Prostate gland (tissue), 2 donors: ENCODE results near the gene P2RY8. TPM values are rescaled to one million over a fixed set of nuclear protein-coding genes. Genes with fewer than 3 reads are reported as not detected.

ENCODE experiments used
- DNase-seq: peaks from one replicate; pipeline ENCODE4 v3.0.0-alpha.2; 2019; ENCODE audit warnings: low spot score
- H3K27ac ChIP-seq, 2 donors: fragments of 200-600 bp; sonication (generic); 2 replicates each; pipeline ENCODE4 v1.5.1; 2017 to 2019
- H3K27me3 ChIP-seq: fragments of 200-600 bp; sonication (generic); replicated peaks from 2 replicates; pipeline ENCODE4 v1.5.1; 2019; ENCODE audit not compliant: insufficient read depth
- H3K36me3 ChIP-seq, 2 donors: fragments of 200-600 bp; sonication (generic); 1 replicate in 1 of 2; 2 replicates in 1 of 2; pipeline versions ENCODE4 v1.5.1 to v1.8.1; 2017 to 2019
- H3K4me1 ChIP-seq: fragments of 200-600 bp; sonication (generic); replicated peaks from 2 replicates; pipeline ENCODE4 v1.5.1; 2019
- H3K4me3 ChIP-seq, 2 donors: fragments of 200-600 bp; sonication (generic); 2 replicates each; pipeline ENCODE4 v1.5.1; 2017 to 2019
- H3K9me3 ChIP-seq: fragments of 200-600 bp; sonication (generic); 2 replicates; pipeline ENCODE4 v1.5.1; 2017
- CTCF ChIP-seq, 4 experiments: fragments of 200-600 bp in 2 of 4; fragments of 450-650 bp in 2 of 4; sonication (generic) in 2 of 4; IDR thresholded peaks; 1 replicate in 3 of 4; 2 replicates in 1 of 4; pipeline ENCODE4 v1.5.1; 2016 to 2019; ENCODE audit warnings: antibody characterized with exemption in 4 of 4, mild to moderate bottlenecking in 2 of 4, moderate library complexity in 2 of 4
- POLR2A ChIP-seq: fragments of 450-650 bp; IDR thresholded peaks from one replicate; pipeline ENCODE4 v1.6.1; 2016; ENCODE audit warnings: antibody characterized with exemption, mild to moderate bottlenecking
- POLR2AphosphoS5 ChIP-seq: sonication (generic); formaldehyde crosslinking; IDR thresholded peaks from one replicate; pipeline ENCODE4 v1.6.1; 2017; ENCODE audit warnings: antibody characterized with exemption
- WGBS: methylation state at CpG from one replicate; pipeline ENCODE4 v1.1.5; 2018; 5-methylcytosine and 5-hydroxymethylcytosine counted together
- intact Hi-C: fragments of 100-400 bp; cut with DNase I; formaldehyde crosslinking; loops from one replicate; pipeline ENCODE4 v1.14.2; 2022
- total RNA-seq, 2 donors: library from RNA; depleted of rRNA; stranded (reverse); fragments of >200 nt; gene quantifications; one replicate each; pipeline ENCODE4 v1.1.0, GENCODE V29; 2016

P2RY8 gene
- total RNA-seq, 2 donors from 2014 or later = 0.59 to 1.8 TPM

DNA sequence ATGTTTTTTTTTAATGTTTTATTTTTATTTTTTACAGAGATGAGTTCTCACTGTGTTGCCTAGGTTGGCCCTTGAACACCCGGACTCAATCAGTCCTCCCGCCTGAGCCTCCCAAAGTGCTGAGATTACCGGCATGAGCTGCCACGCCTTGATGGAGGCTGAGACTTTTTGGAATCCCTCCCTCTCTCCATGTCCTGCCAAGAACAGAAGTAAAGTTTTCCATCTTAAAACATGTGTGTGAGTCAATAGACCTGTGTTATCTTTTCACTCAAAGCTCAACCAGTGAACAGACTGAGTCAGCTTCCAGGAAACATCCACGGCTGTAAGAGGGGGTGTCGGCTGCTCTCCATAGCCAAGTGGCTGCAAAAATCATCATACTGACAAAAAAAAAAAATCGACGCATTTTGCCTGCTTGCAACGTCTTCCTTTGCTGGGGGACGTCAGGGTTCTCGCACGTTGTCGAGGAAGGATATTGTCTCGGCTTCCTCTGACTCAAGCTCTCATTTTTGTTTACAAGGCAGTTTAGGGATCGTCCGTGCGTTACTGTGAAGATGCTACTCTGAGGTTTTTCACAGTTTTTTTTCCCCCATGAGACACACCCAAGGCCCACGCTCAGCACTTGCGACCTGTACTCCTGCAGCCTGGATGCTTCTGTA is 74.3 kb downstream of the P2RY8 start:
- 49% methylated on average over 19 of the region's 19 CpGs for WGBS
- no peaks in the 10 kb centered on the region for H3K36me3 ChIP-seq
- no peak for TF ChIP-seq POLR2A
- TF ChIP-seq POLR2AphosphoS5 = no peak
- no peak for TF ChIP-seq CTCF (IDR thresholded peaks at IDR 0.05)
- no peak for DNase-seq
- H3K27ac ChIP-seq = no peak overlapping the region
- intact Hi-C loops = no loop called here
- no peak overlapping the region for H3K4me3 ChIP-seq
- H3K4me1 ChIP-seq = no peaks in the 10 kb centered on the region
- H3K9me3 ChIP-seq = no peaks in the 10 kb centered on the region
- no peaks in the 10 kb centered on the region for H3K27me3 ChIP-seq

- no peak overlapping the region for H3K27ac ChIP-seq
- H3K4me3 ChIP-seq = no peak overlapping the region
- no peaks in the 10 kb centered on the region for H3K4me1 ChIP-seq
- intact Hi-C loops = no loop called here
- H3K27me3 ChIP-seq = no peaks in the 10 kb centered on the region
- no peaks in the 10 kb centered on the region for H3K9me3 ChIP-seq
- DNase-seq = no peak
- TF ChIP-seq POLR2A (no peak), CTCF (IDR thresholded peaks at IDR 0.05) (no peak), POLR2AphosphoS5 (no peak)
- no peaks in the 10 kb centered on the region for H3K36me3 ChIP-seq
Measured at GRCh38 chrX:1462110-1462509, 74.9 kb downstream of the P2RY8 start.

- DNase-seq = no peak
- Histone ChIP-seq H3K9me3 (no peaks in the 10 kb centered on the region), H3K27ac (no peak overlapping the region), H3K4me3 (no peak overlapping the region), H3K4me1 (peaks cover 9% of the 10 kb centered on the region), H3K27me3 (no peaks in the 10 kb centered on the region), H3K36me3 (no peaks in the 10 kb centered on the region)
- intact Hi-C loops = loop anchor here (10.0 kb wide), 1 partner anchor 1169 kb away; no protein-coding TSS in a partner anchor
- WGBS = 80% methylated on average over 3 of the region's 3 CpGs
- TF ChIP-seq CTCF (IDR thresholded peaks at IDR 0.05) (no peak), POLR2A (no peak), POLR2AphosphoS5 (no peak)
Measured at GRCh38 chrX:1455948-1456280, 81.1 kb downstream of the P2RY8 start.

GRCh38 chrX:1453951-1454785 is 82.8 kb downstream of the P2RY8 start:
- peak; percentile 34 for TF ChIP-seq POLR2AphosphoS5
- TF ChIP-seq POLR2A = no peak
- TF ChIP-seq CTCF (IDR thresholded peaks at IDR 0.05) = peak; percentile 89 to 96 (median 93)
- H3K27me3 ChIP-seq = no peaks in the 10 kb centered on the region
- peak overlapping the region; percentile 51 to 89 for H3K27ac ChIP-seq
- H3K4me3 ChIP-seq = peak overlapping the region; percentile 38 to 62
- no peaks in the 10 kb centered on the region for H3K36me3 ChIP-seq
- peaks cover 9% of the 10 kb centered on the region for H3K4me1 ChIP-seq
- no peaks in the 10 kb centered on the region for H3K9me3 ChIP-seq
- intact Hi-C loops = loop anchor here (2.0 to 10.0 kb wide), 4 partner anchors 61 to 1171 kb away; partner anchors contain the start of genes AKAP17A and SLC25A6
- peak; percentile 80 for DNase-seq
- 3% methylated on average over 37 of the region's 45 CpGs for WGBS
